ENCODE data around the gene RAD51B.

- no peak for TF ChIP-seq POLR2AphosphoS5 (IDR thresholded peaks at IDR 0.05; ENCODE audit: low read depth, low read length)
- no peak for TF ChIP-seq POLR2A (IDR thresholded peaks at IDR 0.05; ENCODE audit: low read depth, low read length)
Measured at GRCh38 chr14:68182492-68182891, 362.9 kb downstream of the RAD51B start.

Data from GM12891 (cell line).